C1 segment of cervical spinal cord (tissue), 14 donors: Measurements from ENCODE around the gene ZNF121.

Experiments
- DNase-seq, 14 donors: peaks; one replicate each; lab custom pipeline; 2025; lab: John Stamatoyannopoulos, UW

Gene ZNF121

DNA sequence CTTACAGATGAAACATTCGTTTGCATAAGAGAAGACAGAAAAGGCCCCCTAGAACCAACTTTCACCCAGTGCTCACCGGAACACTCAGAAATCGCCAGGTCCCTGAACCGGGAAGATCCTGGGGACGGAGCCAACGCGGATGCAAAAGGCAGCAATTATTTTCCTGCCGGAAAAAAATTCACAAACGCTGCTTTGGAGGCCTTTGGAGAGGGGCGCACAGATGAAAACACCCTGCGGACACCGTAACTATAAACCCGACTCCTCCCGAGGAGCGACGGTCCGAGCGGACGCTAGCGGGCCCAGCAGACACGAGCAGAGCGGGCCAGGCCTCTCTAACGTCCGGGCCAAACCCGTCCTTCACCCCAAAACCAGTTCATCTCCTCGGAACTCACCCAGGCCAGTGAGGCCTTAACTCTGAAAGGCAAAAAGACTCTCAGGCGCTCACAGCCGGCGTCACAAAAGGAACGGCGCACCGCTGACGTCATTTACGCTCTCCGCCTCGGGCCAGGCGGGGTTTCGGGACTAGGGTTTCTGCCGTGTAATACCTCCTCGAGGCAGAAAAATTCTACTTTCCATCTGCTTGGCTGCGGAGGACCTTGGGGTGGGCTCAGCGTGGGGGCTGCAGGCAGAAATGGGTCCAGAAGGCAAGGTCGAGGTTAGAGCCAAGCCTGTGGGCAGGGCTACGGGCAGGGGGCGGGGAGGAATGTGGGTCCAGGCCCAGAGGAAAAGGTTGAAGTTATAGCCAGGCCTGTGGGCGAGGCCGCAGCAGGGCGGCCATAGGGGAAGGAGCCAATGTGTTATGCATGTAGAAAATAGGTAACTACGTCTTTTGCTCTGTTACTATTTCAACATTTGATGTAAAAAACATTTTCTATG lies 45.9 kb downstream of the ZNF121 start, which contains the start of gene ZNF426:
Gene ZNF426, minus strand, starts transcription at position 463 of the 876 bp plus-strand sequence. CDS start 2,413 bp downstream, outside the sequence.
- DNase-seq = peak; percentile 35 to 83 (median 74)

GRCh38 chr19:9535934-9536333 lies 48.4 kb downstream of the ZNF121 start:
- no peak for DNase-seq

GRCh38 chr19:9531933-9532332 lies 52.4 kb downstream of the ZNF121 start:
- DNase-seq = no peak

- no peak for DNase-seq
Observed at GRCh38 chr19:9528757-9529336, 55.5 kb downstream of the ZNF121 start.

DNA sequence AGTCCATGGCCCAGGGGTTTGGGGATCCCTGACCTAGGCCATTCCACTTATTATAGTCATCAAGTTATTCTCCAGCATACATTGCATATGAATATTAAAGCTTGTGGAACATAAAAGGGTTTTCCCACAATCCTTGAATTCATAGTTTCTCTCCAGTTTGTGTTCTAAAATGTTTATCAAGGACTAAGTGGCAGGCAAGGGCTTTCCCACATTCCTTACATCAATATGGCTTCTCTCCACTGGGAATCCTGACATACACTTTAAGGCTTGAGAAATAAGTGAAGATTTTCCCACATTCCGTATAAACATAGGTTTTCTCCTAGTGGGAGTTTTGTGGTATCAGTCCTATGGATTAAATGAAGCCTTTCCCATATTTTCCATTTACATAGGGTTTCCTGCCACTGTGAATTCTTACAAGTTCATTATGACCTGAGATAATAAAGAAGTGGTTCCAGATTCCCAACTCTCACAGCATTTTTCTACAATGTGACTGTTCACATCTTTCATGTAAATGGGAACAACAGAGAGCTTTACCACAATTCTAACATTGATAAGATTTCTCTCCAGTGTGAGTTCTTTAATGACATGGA lies 60.3 kb downstream of the ZNF121 start:
- no peak for DNase-seq
